GM19023 (cell line): Measurements from ENCODE around the gene SLC2A4.

Source experiments
- ATAC-seq: cut with Tn5 transposase; IDR thresholded peaks from one replicate; pipeline ENCODE4 v1.9.1; 2021; ENCODE audit warnings: mild to moderate bottlenecking, moderate library complexity; ENCODE audit not compliant: unreplicated experiment

The SLC2A4 gene

GRCh38 chr17:7246779-7247178 is 34.7 kb upstream of the SLC2A4 start:
- no peak for ATAC-seq

GRCh38 chr17:7248796-7249195 is 32.7 kb upstream of the SLC2A4 start:
- ATAC-seq, result no peak

- ATAC-seq, result no peak
Observed at GRCh38 chr17:7249214-7249613, 32.3 kb upstream of the SLC2A4 start.

GRCh38 chr17:7249830-7250229 is 31.7 kb upstream of the SLC2A4 start:
- ATAC-seq, result no peak

GRCh38 chr17:7250695-7251627 is 30.6 kb upstream of the SLC2A4 start:
- ATAC-seq, result no peak

GRCh38 chr17:7251661-7252175 is 29.8 kb upstream of the SLC2A4 start, which contains the start of gene CTDNEP1:
Gene CTDNEP1, minus strand, starts transcription at chr17:7251734. Its CDS starts 438 bp downstream, at chr17:7251296.
- peak; percentile 84 for ATAC-seq

GRCh38 chr17:7252176-7253043 is 29.1 kb upstream of the SLC2A4 start, which contains the start of gene ELP5:
Gene ELP5, plus strand, starts transcription at chr17:7252215. Its CDS starts 336 bp downstream, at chr17:7252551.
- ATAC-seq, result peak; percentile 60

GRCh38 chr17:7253082-7253481 is 28.4 kb upstream of the SLC2A4 start:
- ATAC-seq, result no peak

GRCh38 chr17:7254511-7254910 is 27.0 kb upstream of the SLC2A4 start:
- ATAC-seq, result no peak

GRCh38 chr17:7256766-7257456 is 24.6 kb upstream of the SLC2A4 start:
- ATAC-seq, result no peak

GRCh38 chr17:7258731-7259554 is 22.6 kb upstream of the SLC2A4 start:
- no peak for ATAC-seq

- ATAC-seq, result no peak
Observed at GRCh38 chr17:7259555-7259889, 22.0 kb upstream of the SLC2A4 start.

GRCh38 chr17:7260151-7260550 is 21.4 kb upstream of the SLC2A4 start:
- no peak for ATAC-seq

GRCh38 chr17:7260651-7261378 is 20.7 kb upstream of the SLC2A4 start:
- no peak for ATAC-seq

- no peak for ATAC-seq
Observed at GRCh38 chr17:7261379-7262191, 19.9 kb upstream of the SLC2A4 start.

GRCh38 chr17:7262192-7262934 is 19.2 kb upstream of the SLC2A4 start, which contains the start of gene CLDN7:
Gene CLDN7, minus strand, starts transcription at chr17:7262478. Its CDS starts 435 bp downstream, at chr17:7262043.
- no peak for ATAC-seq

- ATAC-seq, result no peak
Observed at GRCh38 chr17:7262935-7263800, 18.4 kb upstream of the SLC2A4 start.
